ENCODE data around the gene LCN2. TPM values are rescaled to one million over a fixed set of nuclear protein-coding genes. Genes with fewer than 3 reads are reported as not detected.
A peak's percentile ranks its signal among the peaks of the same experiment; 100 is the strongest.

The LCN2 gene
- total and polyA plus RNA-seq, 3 donors from 2014 or later: 2.2 TPM; not detected in 2

DNA sequence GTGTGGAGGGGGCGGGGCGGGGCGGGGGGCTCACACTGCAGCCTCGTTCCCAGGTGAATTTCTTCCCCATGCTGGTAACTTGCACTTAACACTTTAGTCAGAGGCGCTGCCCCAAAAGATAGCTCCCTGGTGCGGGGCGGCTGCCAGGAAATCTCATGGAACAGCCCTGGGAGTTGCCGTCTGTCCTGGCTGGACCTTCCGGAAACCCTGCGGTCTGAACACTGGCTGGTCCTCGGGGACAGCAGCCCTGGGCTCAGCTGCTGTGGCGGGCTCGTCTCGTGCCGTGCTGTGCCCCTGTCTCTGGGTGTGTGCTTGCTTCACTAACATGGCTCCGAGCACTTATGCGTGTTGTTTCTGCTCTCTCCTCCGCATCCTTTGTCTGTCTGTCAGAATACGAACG, 47.6 kb upstream of the LCN2 start:
- H3K9me3 ChIP-seq: no peaks in the 10 kb centered on the region
- WGBS, 2 donors: 66 to 67% methylated on average over 14 to 20 of the region's 20 CpGs
- intact Hi-C loops (cut with DNase I; ENCODE audit: low total_unique reads): no loop called here
- DNase-seq: peak; percentile 63
- peak overlapping the region; percentile 50 to 88 for H3K27ac ChIP-seq
- H3K4me1 ChIP-seq: peaks cover 71% of the 10 kb centered on the region
- no peak for TF ChIP-seq POLR2A (IDR thresholded peaks at IDR 0.05)
- TF ChIP-seq, protein P1, sequence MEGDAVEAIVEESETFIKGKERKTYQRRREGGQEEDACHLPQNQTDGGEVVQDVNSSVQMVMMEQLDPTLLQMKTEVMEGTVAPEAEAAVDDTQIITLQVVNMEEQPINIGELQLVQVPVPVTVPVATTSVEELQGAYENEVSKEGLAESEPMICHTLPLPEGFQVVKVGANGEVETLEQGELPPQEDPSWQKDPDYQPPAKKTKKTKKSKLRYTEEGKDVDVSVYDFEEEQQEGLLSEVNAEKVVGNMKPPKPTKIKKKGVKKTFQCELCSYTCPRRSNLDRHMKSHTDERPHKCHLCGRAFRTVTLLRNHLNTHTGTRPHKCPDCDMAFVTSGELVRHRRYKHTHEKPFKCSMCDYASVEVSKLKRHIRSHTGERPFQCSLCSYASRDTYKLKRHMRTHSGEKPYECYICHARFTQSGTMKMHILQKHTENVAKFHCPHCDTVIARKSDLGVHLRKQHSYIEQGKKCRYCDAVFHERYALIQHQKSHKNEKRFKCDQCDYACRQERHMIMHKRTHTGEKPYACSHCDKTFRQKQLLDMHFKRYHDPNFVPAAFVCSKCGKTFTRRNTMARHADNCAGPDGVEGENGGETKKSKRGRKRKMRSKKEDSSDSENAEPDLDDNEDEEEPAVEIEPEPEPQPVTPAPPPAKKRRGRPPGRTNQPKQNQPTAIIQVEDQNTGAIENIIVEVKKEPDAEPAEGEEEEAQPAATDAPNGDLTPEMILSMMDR (IDR thresholded peaks at IDR 0.05): no peak
- H3K27me3 ChIP-seq: no peaks in the 10 kb centered on the region
- no peak overlapping the region for H3K4me3 ChIP-seq
- H3K36me3 ChIP-seq (ENCODE audit: low read depth, missing control alignments): no peaks in the 10 kb centered on the region

DNA sequence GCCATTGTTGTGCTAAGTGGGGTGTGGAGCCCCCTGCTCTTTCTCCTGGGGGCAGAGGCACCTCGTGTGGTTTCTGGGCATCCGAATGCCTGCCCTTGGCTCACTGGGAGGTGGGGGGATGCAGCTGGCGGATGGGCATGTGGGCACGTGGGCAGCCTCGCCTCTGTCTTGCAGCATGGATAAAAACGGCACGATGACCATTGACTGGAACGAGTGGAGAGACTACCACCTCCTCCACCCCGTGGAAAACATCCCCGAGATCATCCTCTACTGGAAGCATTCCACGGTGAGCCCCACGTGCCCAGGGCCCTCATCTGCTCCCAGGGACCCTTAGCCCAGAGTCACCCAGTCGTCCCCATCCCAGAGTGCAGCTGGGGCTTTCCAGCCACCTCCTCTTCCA, 47.1 kb upstream of the LCN2 start:
- WGBS, 2 donors: 81 to 82% methylated on average over 10 to 13 of the region's 13 CpGs
- H3K4me1 ChIP-seq: peaks cover 76% of the 10 kb centered on the region
- no peak for TF ChIP-seq POLR2A (IDR thresholded peaks at IDR 0.05)
- TF ChIP-seq, protein P1 (IDR thresholded peaks at IDR 0.05): no peak
- intact Hi-C loops (cut with DNase I; ENCODE audit: low total_unique reads): no loop called here
- DNase-seq: no peak
- no peaks in the 10 kb centered on the region for H3K36me3 ChIP-seq (ENCODE audit: low read depth, missing control alignments)
- no peak overlapping the region for H3K4me3 ChIP-seq
- H3K9me3 ChIP-seq: no peaks in the 10 kb centered on the region
- H3K27ac ChIP-seq: peak overlapping the region; percentile 50 to 88
- H3K27me3 ChIP-seq: no peaks in the 10 kb centered on the region

DNA sequence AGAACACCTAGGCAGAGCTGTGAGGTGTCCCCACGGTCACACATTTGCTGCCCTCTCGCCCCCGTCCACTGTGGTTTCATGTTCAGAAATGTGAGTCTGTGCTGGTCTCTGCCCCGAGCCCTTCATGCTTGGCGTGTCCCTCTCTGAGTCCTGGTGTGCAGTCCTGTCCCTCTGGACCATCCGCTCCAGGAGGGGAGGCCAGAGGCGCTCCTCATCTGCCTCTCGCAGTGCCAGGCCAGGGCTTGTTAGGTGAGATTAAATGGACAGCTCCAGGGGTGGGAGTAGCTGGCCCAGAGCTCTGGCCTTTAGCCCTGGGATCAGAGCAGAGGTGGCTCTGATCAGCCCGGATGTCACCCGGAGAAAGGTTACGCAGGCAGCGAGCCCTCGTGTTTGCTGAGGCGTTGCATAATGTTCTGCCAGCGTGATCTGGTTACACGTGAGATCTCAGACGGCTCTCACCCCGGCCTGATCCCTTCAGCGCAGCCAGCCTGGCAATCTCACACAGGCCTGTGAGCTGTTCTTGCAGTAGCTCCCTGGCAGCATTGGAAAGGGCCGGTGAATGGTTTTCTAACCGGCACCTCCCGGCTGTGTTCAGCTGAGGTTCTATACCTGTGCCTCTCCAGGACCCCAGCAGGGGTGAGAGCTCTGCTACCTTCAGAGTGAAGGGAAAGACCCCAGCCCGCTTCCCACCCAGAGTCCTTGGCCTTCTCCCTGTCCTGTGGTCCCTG, 46.2 kb upstream of the LCN2 start:
- peak; percentile 79 for DNase-seq
- intact Hi-C loops (cut with DNase I; ENCODE audit: low total_unique reads): no loop called here
- WGBS, 2 donors: 63 to 87% methylated on average over 17 to 23 of the region's 23 CpGs
- Histone ChIP-seq H3K4me1 (peaks cover 78% of the 10 kb centered on the region), H3K9me3 (no peaks in the 10 kb centered on the region), H3K27ac (peak overlapping the region; percentile 54 to 63), H3K4me3 (no peak overlapping the region), H3K27me3 (no peaks in the 10 kb centered on the region), H3K36me3 (ENCODE audit: low read depth, missing control alignments) (no peaks in the 10 kb centered on the region)
- TF ChIP-seq, protein P1 (IDR thresholded peaks at IDR 0.05): no peak
- no peak for TF ChIP-seq POLR2A (IDR thresholded peaks at IDR 0.05)

DNA sequence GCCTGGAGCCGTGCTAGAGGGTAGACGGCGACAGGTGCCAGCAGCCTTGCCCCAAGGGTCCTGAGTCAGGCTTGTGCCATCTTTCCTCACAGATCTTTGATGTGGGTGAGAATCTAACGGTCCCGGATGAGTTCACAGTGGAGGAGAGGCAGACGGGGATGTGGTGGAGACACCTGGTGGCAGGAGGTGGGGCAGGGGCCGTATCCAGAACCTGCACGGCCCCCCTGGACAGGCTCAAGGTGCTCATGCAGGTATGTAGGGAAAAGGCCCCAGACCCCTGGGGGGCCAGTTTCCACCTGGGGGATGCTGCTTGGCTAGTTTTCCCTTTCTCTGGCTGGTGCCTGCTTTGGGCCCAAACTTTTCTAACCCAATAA, 45.7 kb upstream of the LCN2 start:
- 78 to 79% methylated on average over 8 of the region's 8 CpGs for WGBS, 2 donors
- peak overlapping the region; percentile 54 to 63 for H3K27ac ChIP-seq
- intact Hi-C loops (cut with DNase I; ENCODE audit: low total_unique reads): no loop called here
- H3K9me3 ChIP-seq: no peaks in the 10 kb centered on the region
- H3K36me3 ChIP-seq (ENCODE audit: low read depth, missing control alignments): no peaks in the 10 kb centered on the region
- H3K4me1 ChIP-seq: peaks cover 76% of the 10 kb centered on the region
- H3K4me3 ChIP-seq: no peak overlapping the region
- no peak for TF ChIP-seq POLR2A (IDR thresholded peaks at IDR 0.05)
- TF ChIP-seq, protein P1 (IDR thresholded peaks at IDR 0.05): no peak
- DNase-seq: no peak
- no peaks in the 10 kb centered on the region for H3K27me3 ChIP-seq

DNA sequence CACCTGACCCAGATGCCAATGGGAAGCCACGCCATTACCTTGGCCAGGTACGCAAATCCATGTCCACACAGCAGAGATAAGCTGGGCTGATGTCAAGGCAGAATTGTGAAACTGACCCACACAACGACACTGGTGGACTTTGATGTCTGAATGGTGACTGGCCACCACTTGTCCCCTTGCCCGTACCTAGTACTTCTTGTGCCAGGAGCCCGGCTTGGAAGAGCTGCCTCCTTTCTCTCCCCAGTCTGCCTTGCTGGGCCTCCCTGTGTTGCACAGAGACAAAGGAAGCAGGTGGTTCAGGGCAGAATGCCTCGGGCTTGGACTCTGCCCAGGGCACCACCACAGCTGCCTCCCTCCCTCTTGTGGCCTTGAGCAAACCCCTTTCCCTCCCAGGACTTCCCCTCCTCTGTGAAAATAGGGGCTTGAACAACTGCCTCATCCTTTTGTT, 45.1 kb upstream of the LCN2 start:
- 50 to 71% methylated on average over 6 of the region's 6 CpGs for WGBS, 2 donors
- no peak overlapping the region for H3K4me3 ChIP-seq
- H3K4me1 ChIP-seq: peaks cover 71% of the 10 kb centered on the region
- intact Hi-C loops (cut with DNase I; ENCODE audit: low total_unique reads): no loop called here
- no peaks in the 10 kb centered on the region for H3K27me3 ChIP-seq
- H3K9me3 ChIP-seq: no peaks in the 10 kb centered on the region
- TF ChIP-seq, protein P1 (IDR thresholded peaks at IDR 0.05): no peak
- TF ChIP-seq POLR2A (IDR thresholded peaks at IDR 0.05): no peak
- no peaks in the 10 kb centered on the region for H3K36me3 ChIP-seq (ENCODE audit: low read depth, missing control alignments)
- DNase-seq: peak; percentile 72
- H3K27ac ChIP-seq: peak overlapping the region; percentile 28 to 55
